ENCODE results near the gene PCDH15.

DNA sequence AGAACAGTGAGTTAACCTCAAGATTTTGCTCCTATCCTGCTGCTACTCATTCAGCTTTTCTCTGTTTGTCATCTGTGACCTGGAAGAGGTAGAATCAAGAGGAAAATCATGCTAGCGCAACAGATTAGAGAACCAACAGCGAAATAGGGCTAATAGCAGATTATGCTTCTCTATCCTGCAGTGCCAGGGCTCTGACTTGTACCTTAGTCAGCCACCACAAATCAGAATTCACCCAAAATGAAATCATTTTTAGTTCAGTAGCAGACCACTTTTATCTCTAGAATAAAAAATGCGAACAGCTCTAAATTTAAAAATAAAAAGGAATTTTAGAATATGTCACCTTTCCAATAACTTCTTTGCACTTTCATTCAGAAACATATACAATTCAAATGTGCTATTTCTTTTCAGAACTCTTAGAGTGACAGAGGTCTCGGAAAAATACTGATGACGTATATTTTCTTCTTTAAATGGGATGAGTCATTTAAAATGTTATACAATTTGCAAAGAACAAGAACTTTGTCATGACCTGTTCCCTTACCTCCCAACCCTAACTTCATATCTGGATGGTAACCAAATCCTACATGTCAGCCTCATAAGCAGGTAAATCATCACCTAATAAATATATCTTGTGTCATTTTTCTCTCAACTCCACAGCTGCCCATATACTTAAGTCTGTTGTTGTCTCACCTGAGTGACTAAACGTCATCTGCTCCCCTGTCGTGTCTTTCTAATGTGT lies 896.4 kb downstream of the PCDH15 start:
- TF ChIP-seq, protein P1, sequence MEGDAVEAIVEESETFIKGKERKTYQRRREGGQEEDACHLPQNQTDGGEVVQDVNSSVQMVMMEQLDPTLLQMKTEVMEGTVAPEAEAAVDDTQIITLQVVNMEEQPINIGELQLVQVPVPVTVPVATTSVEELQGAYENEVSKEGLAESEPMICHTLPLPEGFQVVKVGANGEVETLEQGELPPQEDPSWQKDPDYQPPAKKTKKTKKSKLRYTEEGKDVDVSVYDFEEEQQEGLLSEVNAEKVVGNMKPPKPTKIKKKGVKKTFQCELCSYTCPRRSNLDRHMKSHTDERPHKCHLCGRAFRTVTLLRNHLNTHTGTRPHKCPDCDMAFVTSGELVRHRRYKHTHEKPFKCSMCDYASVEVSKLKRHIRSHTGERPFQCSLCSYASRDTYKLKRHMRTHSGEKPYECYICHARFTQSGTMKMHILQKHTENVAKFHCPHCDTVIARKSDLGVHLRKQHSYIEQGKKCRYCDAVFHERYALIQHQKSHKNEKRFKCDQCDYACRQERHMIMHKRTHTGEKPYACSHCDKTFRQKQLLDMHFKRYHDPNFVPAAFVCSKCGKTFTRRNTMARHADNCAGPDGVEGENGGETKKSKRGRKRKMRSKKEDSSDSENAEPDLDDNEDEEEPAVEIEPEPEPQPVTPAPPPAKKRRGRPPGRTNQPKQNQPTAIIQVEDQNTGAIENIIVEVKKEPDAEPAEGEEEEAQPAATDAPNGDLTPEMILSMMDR (conservative IDR thresholded peaks at IDR 0.05; ENCODE audit: low read depth, low read length): no peak
- no peak for TF ChIP-seq EZH2 (IDR thresholded peaks at IDR 0.05; ENCODE audit: borderline replicate concordance, low read depth, low read length, poor library complexity, severe bottlenecking)

Data from A673 (cell line).